Esophagus squamous epithelium (tissue), 5 donors: ENCODE results near the gene EHMT1. TPM values are rescaled to one million over a fixed set of nuclear protein-coding genes. Genes with fewer than 3 reads are reported as not detected.

Experiments used
- DNase-seq: peaks from one replicate; lab custom pipeline; 2025; lab: John Stamatoyannopoulos, UW
- H3K27ac ChIP-seq, 4 donors: fragments of 200-600 bp; sonication (generic); one replicate each; pipeline ENCODE4 v1.5.1; 2016 to 2019; ENCODE audit warnings: mild to moderate bottlenecking in 1 of 4
- H3K27me3 ChIP-seq, 4 donors: fragments of 200-600 bp; sonication (generic); 1 replicate in 3 of 4; 2 replicates in 1 of 4; pipeline versions ENCODE4 v1.5.1 to v1.6.0; 2017 to 2021; ENCODE audit warnings: antibody characterized with exemption in 1 of 4
- H3K36me3 ChIP-seq, 3 donors: fragments of 200-600 bp; sonication (generic); one replicate each; pipeline ENCODE4 v1.5.1; 2016 to 2019
- H3K4me1 ChIP-seq, 3 donors: fragments of 200-600 bp; sonication (generic); one replicate each; pipeline ENCODE4 v1.5.1; 2017 to 2019
- H3K4me3 ChIP-seq, 4 donors: fragments of 200-600 bp; sonication (generic); 1 replicate in 3 of 4; 2 replicates in 1 of 4; pipeline ENCODE4 v1.5.1; 2016 to 2019; ENCODE audit warnings: mild to moderate bottlenecking in 2 of 4, moderate library complexity in 1 of 4
- H3K9me3 ChIP-seq, 3 donors: fragments of 200-600 bp; sonication (generic); one replicate each; pipeline ENCODE4 v1.5.1; 2016 to 2019
- POLR2A ChIP-seq, 4 donors: fragments of 450-650 bp; IDR thresholded peaks; one replicate each; pipeline ENCODE4 v1.6.1; 2017; ENCODE audit warnings: antibody characterized with exemption in 4 of 4, mild to moderate bottlenecking in 4 of 4, moderate library complexity in 3 of 4
- WGBS, 2 donors: methylation state at CpG; one replicate each; pipeline ENCODE4 v1.1.5; 2018; 5-methylcytosine and 5-hydroxymethylcytosine counted together
- intact Hi-C: fragments of 100-400 bp; cut with DNase I; formaldehyde crosslinking; loops from one replicate; pipeline ENCODE4 v1.15.0; 2022
- total RNA-seq, 4 donors: library from RNA; depleted of rRNA; stranded (reverse); fragments of >200 nt; gene quantifications; one replicate each; pipeline ENCODE4 v1.1.0, GENCODE V29; 2016
- TF ChIP-seq, protein P1 (sequence below), 6 experiments: fragments of 450-650 bp in 4 of 6; fragments of 200-600 bp in 2 of 6; sonication (generic) in 2 of 6; IDR thresholded peaks; one replicate each; pipeline ENCODE4 v1.5.1; 2016 to 2019; ENCODE audit warnings: antibody characterized with exemption in 6 of 6, mild to moderate bottlenecking in 4 of 6, moderate library complexity in 4 of 6
- donor health status: DM: yes; HTN: yes; CAD: no.

The EHMT1 gene
- total RNA-seq, 4 donors from 2014 or later: 42.8 to 87.0 (median 65.0) TPM

DNA sequence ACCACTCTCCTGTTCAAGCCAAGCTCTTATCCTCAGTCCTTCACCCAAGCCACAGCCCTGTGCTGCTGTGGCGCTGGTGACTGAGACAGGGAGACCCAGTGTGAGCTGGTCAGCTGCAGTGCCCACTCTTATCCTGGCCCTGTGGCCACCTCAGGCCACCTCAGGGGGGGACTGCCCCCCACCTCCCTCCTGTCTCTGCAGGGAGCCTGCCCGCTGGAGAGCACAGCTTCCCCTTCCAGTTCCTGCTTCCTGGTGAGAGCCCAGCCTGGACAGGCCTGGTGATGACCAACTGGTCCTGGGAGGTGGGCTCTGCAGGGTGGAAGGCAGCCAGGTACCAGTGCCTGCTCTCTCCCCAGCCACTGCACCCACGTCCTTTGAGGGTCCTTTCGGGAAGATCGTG lies 5.5 kb upstream of the EHMT1 start:
- no peak for DNase-seq
- TF ChIP-seq POLR2A (IDR thresholded peaks at IDR 0.05): no peak
- TF ChIP-seq, protein P1, sequence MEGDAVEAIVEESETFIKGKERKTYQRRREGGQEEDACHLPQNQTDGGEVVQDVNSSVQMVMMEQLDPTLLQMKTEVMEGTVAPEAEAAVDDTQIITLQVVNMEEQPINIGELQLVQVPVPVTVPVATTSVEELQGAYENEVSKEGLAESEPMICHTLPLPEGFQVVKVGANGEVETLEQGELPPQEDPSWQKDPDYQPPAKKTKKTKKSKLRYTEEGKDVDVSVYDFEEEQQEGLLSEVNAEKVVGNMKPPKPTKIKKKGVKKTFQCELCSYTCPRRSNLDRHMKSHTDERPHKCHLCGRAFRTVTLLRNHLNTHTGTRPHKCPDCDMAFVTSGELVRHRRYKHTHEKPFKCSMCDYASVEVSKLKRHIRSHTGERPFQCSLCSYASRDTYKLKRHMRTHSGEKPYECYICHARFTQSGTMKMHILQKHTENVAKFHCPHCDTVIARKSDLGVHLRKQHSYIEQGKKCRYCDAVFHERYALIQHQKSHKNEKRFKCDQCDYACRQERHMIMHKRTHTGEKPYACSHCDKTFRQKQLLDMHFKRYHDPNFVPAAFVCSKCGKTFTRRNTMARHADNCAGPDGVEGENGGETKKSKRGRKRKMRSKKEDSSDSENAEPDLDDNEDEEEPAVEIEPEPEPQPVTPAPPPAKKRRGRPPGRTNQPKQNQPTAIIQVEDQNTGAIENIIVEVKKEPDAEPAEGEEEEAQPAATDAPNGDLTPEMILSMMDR (IDR thresholded peaks at IDR 0.05): no peak
- peak overlapping the region in 3 of 4 donors; percentile 3 to 30 (median 19) for H3K4me3 ChIP-seq
- peaks cover 19 to 50% (median 33%) of the 10 kb centered on the region in 3 donors for H3K36me3 ChIP-seq
- peaks cover 40 to 81% (median 43%) of the 10 kb centered on the region in 3 donors for H3K4me1 ChIP-seq
- WGBS, 2 donors: 100% methylated on average over 1 of the region's 5 CpGs; no CpG with 5 or more reads in 1 of the 2 donors
- intact Hi-C loops: no loop called here
- H3K27ac ChIP-seq: peak overlapping the region; percentile 90 to 94 (median 92)
- no peaks in the 10 kb centered on the region for H3K27me3 ChIP-seq
- no peaks in the 10 kb centered on the region for H3K9me3 ChIP-seq

DNA sequence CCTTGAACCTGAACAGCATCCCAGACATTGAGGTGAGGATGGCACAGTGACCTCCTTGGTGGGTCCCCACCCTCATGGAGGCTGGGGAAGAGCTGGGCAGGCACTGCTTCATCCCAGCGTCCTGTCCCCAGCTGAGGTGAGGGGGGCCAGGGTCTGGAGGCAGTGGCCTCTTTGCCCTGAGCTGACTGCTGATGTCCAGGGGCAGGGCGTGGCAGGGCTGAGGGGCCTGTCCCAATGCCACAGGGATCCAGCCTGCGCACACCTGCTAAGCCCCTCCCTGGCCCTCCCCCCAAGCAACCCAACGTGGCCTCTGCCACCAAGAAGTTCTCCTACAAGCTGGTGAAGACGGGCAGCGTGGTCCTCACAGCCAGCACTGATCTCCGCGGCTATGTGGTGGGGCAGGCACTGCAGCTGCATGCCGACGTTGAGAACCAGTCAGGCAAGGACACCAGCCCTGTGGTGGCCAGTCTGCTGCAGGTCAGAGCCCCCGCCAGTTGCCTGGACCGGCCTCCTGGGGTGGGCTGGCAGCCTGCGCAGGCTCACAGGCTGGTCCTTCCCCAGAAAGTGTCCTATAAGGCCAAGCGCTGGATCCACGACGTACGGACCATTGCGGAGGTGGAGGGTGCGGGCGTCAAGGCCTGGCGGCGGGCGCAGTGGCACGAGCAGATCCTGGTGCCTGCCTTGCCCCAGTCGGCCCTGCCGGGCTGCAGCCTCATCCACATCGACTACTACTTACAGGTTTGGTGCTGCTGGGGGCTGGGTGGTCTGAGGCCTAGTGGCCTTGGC lies 4.9 kb upstream of the EHMT1 start:
- Histone ChIP-seq H3K9me3 (no peaks in the 10 kb centered on the region), H3K4me1 (peaks cover 39 to 75% (median 40%) of the 10 kb centered on the region in 3 donors), H3K27ac (peak overlapping the region; percentile 90 to 94 (median 92)), H3K4me3 (no peak overlapping the region), H3K27me3 (no peaks in the 10 kb centered on the region), H3K36me3 (peaks cover 19 to 43% (median 33%) of the 10 kb centered on the region in 3 donors)
- TF ChIP-seq, protein P1 (IDR thresholded peaks at IDR 0.05): no peak
- TF ChIP-seq POLR2A (IDR thresholded peaks at IDR 0.05): no peak
- WGBS, 2 donors: 75 to 100% methylated on average over 2 to 10 of the region's 27 CpGs
- DNase-seq: no peak
- intact Hi-C loops: no loop called here

DNA sequence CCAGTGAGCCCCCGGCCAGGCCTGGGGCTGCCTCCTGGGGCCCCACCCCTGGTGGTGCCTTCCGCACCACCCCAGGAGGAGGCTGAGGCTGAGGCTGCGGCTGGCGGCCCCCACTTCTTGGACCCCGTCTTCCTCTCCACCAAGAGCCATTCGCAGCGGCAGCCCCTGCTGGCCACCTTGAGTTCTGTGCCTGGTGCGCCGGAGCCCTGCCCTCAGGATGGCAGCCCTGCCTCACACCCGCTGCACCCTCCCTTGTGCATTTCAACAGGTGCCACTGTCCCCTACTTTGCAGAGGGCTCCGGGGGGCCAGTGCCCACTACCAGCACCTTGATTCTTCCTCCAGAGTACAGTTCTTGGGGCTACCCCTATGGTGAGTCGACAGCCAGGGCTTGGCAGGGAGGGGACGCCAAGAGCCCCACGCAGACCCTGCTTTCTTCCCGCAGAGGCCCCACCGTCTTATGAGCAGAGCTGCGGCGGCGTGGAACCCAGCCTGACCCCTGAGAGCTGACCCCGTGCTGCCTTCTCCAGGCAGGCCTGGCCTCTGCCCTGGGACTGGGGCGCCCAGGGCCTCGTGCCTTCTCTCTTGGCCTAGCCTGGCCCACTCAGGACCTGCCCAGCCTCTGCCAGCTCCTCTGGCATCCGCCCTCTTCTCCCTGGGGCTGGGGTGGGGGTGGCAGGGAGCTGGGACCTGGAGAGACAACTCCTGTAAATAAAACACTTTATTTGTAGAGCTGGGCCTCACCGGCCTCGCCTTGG lies 4.0 kb upstream of the EHMT1 start:
- no peak for DNase-seq
- peak overlapping the region in 2 of 4 donors; percentile 27 to 55 for H3K27ac ChIP-seq
- intact Hi-C loops: no loop called here

DNA sequence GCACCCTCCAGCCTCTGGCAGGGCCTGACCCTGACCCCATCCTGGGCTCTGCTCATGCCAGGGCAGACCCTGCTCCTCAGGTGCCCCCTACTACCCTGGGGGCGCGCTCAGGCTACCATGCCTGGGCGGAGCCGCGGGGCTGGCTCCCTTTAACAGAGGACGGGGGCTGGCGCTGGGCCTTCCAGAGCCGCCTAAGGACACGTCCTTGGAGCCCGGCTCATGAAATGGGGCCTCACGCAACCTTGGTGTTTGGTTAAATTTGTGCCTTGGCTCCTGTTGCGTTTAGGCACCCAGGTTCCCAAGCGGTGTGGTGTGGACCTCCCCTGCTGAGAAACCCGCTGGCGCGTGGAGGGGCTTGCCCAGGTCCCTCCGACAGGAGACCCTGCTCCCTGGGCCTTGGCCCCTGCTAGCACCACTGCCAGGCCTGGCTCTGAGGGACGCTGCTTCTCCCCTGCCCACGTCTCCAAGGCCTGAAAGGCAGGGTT lies 3.4 kb upstream of the EHMT1 start:
- H3K27ac ChIP-seq: peak overlapping the region in 2 of 4 donors; percentile 20 to 55
- H3K36me3 ChIP-seq: peaks cover 19 to 43% (median 25%) of the 10 kb centered on the region in 3 donors
- peaks cover 48 to 79% (median 49%) of the 10 kb centered on the region in 3 donors for H3K4me1 ChIP-seq
- 90% methylated on average over 2 of the region's 19 CpGs; no CpG with 5 or more reads in 1 of the 2 donors for WGBS, 2 donors
- DNase-seq: no peak
- H3K9me3 ChIP-seq: no peaks in the 10 kb centered on the region
- intact Hi-C loops: no loop called here
- TF ChIP-seq, protein P1 (IDR thresholded peaks at IDR 0.05): no peak
- TF ChIP-seq POLR2A (IDR thresholded peaks at IDR 0.05): no peak
- H3K27me3 ChIP-seq: no peaks in the 10 kb centered on the region
- no peak overlapping the region for H3K4me3 ChIP-seq

More for the DNA sequence above, 4.0 kb upstream of the EHMT1 start:
- Histone ChIP-seq H3K4me1 (peaks cover 41 to 78% (median 43%) of the 10 kb centered on the region in 3 donors), H3K4me3 (no peak overlapping the region), H3K36me3 (peaks cover 19 to 43% (median 25%) of the 10 kb centered on the region in 3 donors), H3K27me3 (no peaks in the 10 kb centered on the region), H3K9me3 (no peaks in the 10 kb centered on the region)
- TF ChIP-seq, protein P1 (IDR thresholded peaks at IDR 0.05): peak in 1 of 6 experiments; percentile 18
- no peak for TF ChIP-seq POLR2A (IDR thresholded peaks at IDR 0.05)
- WGBS, 2 donors: 85 to 100% methylated on average over 1 to 7 of the region's 25 CpGs
